DND-41 (cell line): ENCODE results near the gene SCGB1A1.

ENCODE experiments used
- ATAC-seq: fragments of 200-7000 bp; cut with Tn5 transposase; 3 replicates; pipeline ENCODE4 v1.9.1; 2021; ENCODE audit warnings: low read depth; ENCODE audit not compliant: insufficient read depth
- DNase-seq: peaks from one replicate; pipeline ENCODE4 v3.0.0-alpha.2; 2020
- H2AFZ ChIP-seq: 2 replicates; pipeline ENCODE4 v1.6.0; 2012; ENCODE audit warnings: low read depth, low read length
- H3K27ac ChIP-seq: 2 replicates; pipeline ENCODE4 v1.5.1; 2012; ENCODE audit warnings: low read length, inconsistent platforms
- H3K27me3 ChIP-seq: fragments of 200-600 bp; sonication (generic); 2 replicates; pipeline ENCODE4 v1.6.0; 2012; ENCODE audit warnings: low read length, mild to moderate bottlenecking, inconsistent platforms; ENCODE audit not compliant: insufficient read depth, poor library complexity
- H3K36me3 ChIP-seq: 2 replicates; pipeline ENCODE4 v1.5.1; 2012; ENCODE audit warnings: low read length, inconsistent platforms; ENCODE audit not compliant: insufficient read depth
- H3K4me1 ChIP-seq: 2 replicates; pipeline ENCODE4 v1.5.1; 2012; ENCODE audit warnings: mild to moderate bottlenecking, low read length; ENCODE audit not compliant: insufficient read depth
- H3K4me2 ChIP-seq: 2 replicates; pipeline ENCODE4 v1.6.0; 2012; ENCODE audit warnings: mild to moderate bottlenecking, moderate library complexity, low read length, inconsistent platforms; ENCODE audit not compliant: insufficient read depth
- H3K4me3 ChIP-seq, 2 experiments: fragments of 200-600 bp in 1 of 2; shearing (Covaris generic) in 1 of 2; 2 replicates each; pipeline ENCODE4 v1.5.1; 2012 to 2016; ENCODE audit warnings: inconsistent platforms in 2 of 2, low read length in 2 of 2, mild to moderate bottlenecking in 2 of 2, low read depth in 1 of 2, moderate library complexity in 1 of 2
- H3K79me2 ChIP-seq: 2 replicates; pipeline ENCODE4 v1.6.0; 2012; ENCODE audit warnings: low read length, inconsistent platforms; ENCODE audit not compliant: insufficient read depth
- H3K9ac ChIP-seq: 2 replicates; pipeline ENCODE4 v1.6.0; 2012; ENCODE audit warnings: low read depth, mild to moderate bottlenecking, inconsistent platforms, low read length, moderate library complexity
- H3K9me3 ChIP-seq: 2 replicates; pipeline ENCODE4 v1.5.1; 2012; ENCODE audit warnings: low read length, moderate library complexity, mild to moderate bottlenecking, inconsistent platforms; ENCODE audit not compliant: insufficient read depth, severe bottlenecking
- H4K20me1 ChIP-seq: 2 replicates; pipeline ENCODE4 v1.6.0; 2012; ENCODE audit warnings: low read length; ENCODE audit not compliant: insufficient read depth
- CTCF ChIP-seq: IDR thresholded peaks from 2 replicates; pipeline ENCODE4 v1.5.1; 2012; ENCODE audit warnings: borderline replicate concordance, low read length, moderate library complexity, mild to moderate bottlenecking; ENCODE audit not compliant: poor library complexity, severe bottlenecking; ENCODE audit errors: extremely low read depth
- EZH2 ChIP-seq: IDR thresholded peaks from 3 replicates; pipeline ENCODE4 v1.6.1; 2012; ENCODE audit warnings: borderline replicate concordance, low read depth, mild to moderate bottlenecking, moderate library complexity, low read length, inconsistent platforms; ENCODE audit not compliant: severe bottlenecking

SCGB1A1 gene

DNA sequence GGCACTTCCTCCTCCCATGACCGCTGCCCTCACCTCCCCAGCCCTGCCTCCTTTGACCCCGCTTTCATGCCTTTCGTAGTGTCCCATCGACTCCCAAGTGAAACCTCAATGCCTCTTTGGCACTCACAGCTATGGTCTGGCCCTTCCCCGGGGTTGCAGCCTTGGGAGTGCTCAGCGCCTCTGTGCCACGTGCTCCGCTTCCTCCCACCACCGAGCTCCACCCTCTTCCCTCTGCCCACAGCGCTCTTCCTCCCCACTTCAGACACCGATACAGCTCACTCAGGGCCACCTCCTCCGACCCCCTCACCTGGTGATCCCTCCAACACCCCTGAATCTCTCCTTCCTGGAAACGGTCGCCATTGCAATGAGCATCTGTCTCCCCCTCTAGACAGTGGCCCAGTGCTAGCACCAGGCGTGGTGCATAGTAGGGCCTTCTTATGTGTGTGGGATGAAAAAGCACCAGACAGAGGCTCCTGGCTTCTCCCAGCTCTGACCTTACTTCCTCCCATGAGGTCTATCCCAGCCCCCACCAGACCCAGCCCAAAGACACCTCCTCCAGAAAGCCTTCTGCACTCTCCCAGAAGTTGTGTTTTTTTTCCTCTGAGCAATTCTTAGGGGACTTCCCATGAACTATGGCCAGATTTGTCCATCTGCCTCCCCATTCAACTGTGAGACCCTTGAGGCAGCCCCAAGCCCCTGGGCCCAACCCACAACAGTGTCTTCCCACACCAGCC, 16.4 kb upstream of the SCGB1A1 start:
- Histone ChIP-seq H3K27ac (no peak overlapping the region), H4K20me1 (no peaks in the 10 kb centered on the region), H2AFZ (no peak overlapping the region), H3K27me3 (peaks cover 9% of the 10 kb centered on the region), H3K4me1 (0 out of 2 replicates have a peak, but pooled peaks cover 5% of the 10 kb centered on the region), H3K9me3 (no peaks in the 10 kb centered on the region), H3K79me2 (no peaks in the 10 kb centered on the region), H3K4me2 (no peak overlapping the region), H3K4me3 (no peak overlapping the region), H3K36me3 (no peaks in the 10 kb centered on the region), H3K9ac (no peak overlapping the region)
- TF ChIP-seq CTCF (no peak), EZH2 (no peak)
- peak; percentile 19 for DNase-seq
- peak; percentile 74 for ATAC-seq

- peaks cover 9% of the 10 kb centered on the region for H3K27me3 ChIP-seq
- H2AFZ ChIP-seq = no peak overlapping the region
- DNase-seq = no peak
- 0 out of 2 replicates have a peak, but pooled peaks cover 5% of the 10 kb centered on the region for H3K4me1 ChIP-seq
- H3K4me2 ChIP-seq = no peak overlapping the region
- no peaks in the 10 kb centered on the region for H3K36me3 ChIP-seq
- no peak overlapping the region for H3K9ac ChIP-seq
- no peaks in the 10 kb centered on the region for H3K9me3 ChIP-seq
- H3K79me2 ChIP-seq = no peaks in the 10 kb centered on the region
- TF ChIP-seq EZH2 (no peak), CTCF (no peak)
- H3K4me3 ChIP-seq = no peak overlapping the region
- no peaks in the 10 kb centered on the region for H4K20me1 ChIP-seq
- no peak overlapping the region for H3K27ac ChIP-seq
- no peak for ATAC-seq
These were observed 15.7 kb upstream of the SCGB1A1 start for GRCh38 chr11:62402960-62403730.

- ATAC-seq (no peak), DNase-seq (no peak)
- Histone ChIP-seq H3K27ac (no peak overlapping the region), H3K79me2 (no peaks in the 10 kb centered on the region), H3K27me3 (peaks cover 7% of the 10 kb centered on the region), H3K9ac (no peak overlapping the region), H3K9me3 (no peaks in the 10 kb centered on the region), H4K20me1 (no peaks in the 10 kb centered on the region), H3K4me1 (0 out of 2 replicates have a peak, but pooled peaks cover 5% of the 10 kb centered on the region), H2AFZ (no peak overlapping the region), H3K36me3 (no peaks in the 10 kb centered on the region), H3K4me3 (no peak overlapping the region), H3K4me2 (no peak overlapping the region)
- TF ChIP-seq EZH2 (no peak), CTCF (no peak)
These were observed 14.4 kb upstream of the SCGB1A1 start for GRCh38 chr11:62404435-62404834.
